NOMO-1 (cell line): ENCODE measurements around the gene DCAF4.

Source experiments
- DNase-seq, 2 experiments: peaks; one replicate each; lab custom pipeline; 2025; ENCODE audit not compliant: unreplicated experiment in 2 of 2; lab: John Stamatoyannopoulos, UW

DCAF4 gene

DNA sequence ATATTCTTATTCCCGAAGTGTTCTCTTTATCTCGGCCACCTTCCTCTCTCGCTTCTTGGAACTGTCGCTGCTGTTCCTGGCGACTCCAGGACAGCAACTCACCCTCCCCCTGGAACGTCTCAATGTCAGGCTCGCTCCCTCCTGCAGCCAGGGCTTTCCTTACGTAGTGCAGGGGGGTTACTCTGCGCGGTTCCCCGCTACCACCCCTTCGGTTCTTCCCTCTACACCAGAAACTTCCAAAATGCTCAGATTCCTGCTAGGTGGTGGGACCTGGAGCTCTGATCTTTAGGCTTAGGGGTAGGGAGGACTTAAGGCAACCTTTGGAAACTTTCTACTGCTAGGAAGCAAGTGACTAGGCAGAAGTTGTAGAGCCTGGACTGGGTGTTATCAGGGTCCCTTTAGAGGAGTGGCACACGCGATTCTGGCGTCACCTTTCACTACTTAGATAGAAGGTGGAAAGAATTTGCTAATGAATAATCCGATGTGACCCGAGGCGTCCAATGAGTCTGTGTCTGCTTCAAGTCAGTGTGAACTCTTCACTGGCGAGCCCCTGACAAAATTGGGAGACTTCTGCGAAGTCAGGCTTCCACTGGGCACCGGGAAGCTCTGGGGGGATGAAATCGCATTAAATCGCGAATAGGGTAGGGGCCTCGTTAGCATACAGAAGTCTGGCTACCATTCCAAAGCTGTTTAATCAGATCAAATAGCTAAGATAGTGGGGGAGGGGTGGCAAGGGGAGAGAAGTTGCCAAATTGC lies 31.5 kb upstream of the DCAF4 start:
- no peak for DNase-seq

DNA sequence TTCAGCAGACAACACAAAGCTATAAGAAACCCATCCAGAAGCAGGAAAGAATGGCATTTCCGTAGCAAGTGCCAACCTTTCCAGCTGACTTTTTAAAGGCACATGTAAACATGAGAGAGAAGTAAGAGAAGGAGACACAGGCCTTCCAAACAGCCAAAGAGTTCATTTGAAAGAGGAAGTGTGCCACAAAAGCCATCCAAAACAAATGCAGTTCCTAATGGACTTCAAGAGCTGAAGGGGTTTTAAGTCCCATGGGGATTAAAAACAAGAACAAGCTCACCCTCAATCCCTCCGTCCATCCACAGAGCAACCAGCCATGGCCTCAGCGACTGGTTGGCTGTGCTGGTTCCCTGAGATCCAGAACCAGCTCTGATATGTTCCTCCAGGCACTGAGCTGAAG lies 27.8 kb upstream of the DCAF4 start:
- no peak for DNase-seq

DNA sequence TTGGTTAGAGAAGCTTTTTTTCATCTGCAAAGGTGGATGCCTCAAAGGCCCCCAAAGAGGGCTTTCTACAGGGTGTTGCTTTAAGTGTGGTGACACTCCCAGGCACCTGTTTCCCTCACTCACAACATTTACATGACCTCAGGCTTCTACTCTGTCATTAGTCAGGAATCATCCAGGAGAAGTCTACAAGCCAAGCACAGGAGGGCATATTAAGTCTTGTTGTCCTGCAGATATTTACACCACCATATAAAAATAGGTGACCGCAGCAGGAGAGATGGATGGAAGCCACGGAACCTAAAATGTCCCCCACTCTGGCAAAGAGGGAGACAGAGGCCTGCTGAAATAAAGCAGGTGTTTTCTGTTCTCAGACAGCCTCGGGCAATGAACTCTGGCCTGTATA lies 24.9 kb upstream of the DCAF4 start:
- no peak for DNase-seq

DNA sequence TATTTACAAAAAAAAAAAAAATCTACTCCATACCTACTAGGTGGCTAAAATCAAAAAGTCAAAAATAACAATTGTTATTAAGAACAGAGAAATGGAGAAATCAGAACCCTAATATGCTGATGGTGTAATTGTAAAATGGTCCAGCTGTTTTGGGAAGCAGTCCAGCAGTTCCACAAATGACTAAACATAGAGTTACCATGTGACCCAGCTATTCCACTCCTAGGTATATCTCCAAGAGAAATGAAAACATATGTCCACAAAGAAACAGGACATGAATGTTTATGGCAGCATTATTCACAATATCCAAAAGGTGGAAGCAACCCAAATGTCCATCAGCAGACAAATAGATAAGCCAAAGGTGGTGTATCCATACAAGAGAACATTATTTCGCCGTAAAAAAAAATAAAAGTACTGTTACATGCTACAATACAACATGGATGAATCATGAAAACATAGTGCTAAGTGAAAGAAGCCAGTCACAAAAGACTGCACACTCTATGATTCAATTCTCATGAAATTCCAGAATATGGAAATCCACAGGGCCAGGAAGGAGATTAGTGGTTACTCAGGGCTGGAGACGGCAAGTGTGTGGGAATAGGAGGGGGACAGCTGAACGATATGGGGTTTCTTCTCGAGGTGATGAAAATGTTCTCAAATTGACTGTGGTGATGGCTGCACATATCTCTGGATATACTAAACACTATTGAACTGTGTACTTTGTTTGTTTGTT lies 23.3 kb upstream of the DCAF4 start:
- no peak for DNase-seq

DNA sequence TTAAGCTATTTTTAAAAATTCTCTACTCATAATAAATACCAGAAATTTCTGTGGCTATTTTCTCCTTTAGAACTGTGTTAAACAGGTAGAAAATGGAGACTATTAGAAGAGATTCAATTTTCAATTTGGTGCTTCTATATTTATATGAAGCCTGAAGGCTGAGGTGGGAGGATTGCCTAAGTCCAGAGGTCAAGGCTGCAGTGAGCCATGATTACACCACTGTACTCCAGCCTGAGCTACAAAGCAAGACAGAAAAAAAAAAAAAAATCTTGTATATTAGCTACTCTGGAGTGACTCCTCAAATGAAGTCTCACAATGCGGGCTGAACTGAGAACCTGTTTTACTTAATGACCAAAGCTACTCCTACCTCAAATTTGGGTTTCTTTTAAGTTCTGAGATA lies 22.5 kb upstream of the DCAF4 start:
- no peak for DNase-seq

DNA sequence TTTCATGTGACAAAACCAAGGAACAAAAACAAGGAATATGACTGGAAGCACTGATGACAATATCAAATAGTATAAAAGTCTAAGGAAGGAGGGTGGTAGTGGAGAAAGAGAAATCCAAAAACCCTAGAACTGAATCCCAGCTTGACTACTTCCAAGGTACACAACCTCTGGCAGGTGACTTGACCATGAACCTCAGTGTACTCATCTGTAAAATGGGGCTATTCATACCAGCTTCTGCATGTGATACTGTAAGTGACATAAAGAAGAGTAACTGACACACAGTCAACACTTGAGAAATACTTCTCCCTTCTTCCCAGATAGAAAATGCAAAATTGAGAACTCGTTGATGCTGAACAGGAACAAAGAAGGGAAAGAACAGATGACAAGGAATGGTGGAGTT lies 22.0 kb upstream of the DCAF4 start:
- DNase-seq = no peak

DNA sequence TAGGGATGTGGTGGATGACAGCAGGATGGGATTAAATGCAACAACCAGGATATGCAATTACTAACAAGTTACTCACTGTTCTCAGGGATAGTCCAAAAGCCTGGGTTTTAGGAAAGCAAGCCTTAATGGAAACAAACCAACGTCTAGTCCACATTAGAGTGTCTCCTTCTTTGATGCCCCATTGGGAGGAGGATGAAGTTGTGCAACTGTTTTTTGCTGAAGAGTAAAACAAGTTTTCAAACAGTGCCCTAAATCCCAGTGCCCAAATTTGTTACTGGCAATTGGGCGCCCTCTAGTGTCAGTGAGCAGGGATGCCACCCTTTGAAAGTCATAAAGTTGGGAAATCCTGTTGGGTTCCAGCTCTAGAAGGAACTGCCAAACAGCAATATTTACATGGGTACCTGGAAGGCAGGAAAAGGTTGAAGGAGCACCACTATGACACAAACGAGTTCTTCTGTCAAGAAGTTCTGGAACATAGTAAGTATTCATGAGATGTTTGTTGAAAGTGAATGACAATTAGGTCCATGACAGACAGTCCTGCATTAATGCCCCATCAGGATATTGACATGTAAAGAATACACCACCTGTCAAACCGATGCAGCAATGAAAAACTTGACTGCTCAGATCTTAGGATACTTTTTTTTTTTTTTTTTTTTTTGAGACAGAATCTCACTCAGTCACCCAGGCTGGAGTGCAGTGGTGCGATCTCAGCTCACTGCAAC lies 21.3 kb upstream of the DCAF4 start:
- DNase-seq = peak; percentile 64 to 79

DNA sequence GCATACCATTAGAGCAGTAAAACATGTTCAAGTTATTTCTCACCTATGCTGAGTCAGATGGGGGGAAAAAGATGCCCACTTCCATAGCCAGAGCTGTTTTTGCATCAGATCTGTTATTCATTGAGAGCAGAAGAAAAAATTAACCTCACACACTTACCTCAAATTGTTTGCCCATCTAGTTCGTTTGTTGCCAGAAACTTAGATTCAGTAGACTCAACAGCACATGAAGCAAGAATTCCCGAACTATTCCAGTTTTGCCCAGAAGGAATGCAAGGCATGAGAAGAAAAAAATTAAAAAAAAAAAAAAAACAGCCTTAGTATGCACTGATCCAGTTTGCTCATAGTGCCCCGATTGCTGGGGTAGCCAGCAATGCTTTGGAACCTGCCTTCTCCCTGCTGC lies 19.9 kb upstream of the DCAF4 start:
- DNase-seq = no peak

DNA sequence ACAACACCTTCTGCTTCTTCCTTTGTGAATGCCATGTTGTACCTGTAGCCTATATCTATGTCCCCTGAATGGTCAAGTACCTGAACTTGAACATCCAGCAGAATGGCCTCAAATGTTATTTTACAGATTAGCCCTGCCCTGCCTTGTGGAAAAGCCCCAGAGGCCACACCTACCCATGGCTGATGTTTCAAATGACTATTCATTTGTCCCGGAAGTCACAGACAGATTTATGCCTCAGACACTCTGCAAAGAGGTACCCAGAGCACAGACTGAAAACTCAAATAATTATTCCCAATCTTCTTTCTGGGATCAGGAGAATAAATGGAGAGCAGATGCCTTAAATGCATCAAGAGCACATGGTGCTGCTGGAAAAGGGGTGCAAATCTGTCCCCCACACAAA lies 19.4 kb upstream of the DCAF4 start:
- no peak for DNase-seq

DNA sequence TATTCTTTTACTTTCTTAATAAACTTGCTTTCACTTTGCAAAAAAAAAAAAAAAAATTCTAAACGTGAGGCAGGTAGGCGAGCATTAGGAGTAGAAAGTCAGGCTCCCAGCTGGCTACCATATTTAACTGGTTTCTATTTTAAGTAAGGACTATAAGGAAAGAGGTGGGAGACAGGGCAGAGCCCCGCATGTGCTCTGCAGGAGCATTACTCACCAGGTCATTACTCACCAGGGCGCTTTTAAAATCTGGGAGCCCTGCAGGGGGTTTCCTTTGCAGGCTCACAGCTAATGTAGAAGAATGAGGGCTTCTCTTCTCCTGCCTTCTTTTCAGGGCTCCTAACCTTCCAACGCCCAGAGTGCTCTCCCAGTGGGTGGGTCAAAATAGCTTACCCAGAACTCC lies 18.4 kb upstream of the DCAF4 start:
- no peak for DNase-seq

DNA sequence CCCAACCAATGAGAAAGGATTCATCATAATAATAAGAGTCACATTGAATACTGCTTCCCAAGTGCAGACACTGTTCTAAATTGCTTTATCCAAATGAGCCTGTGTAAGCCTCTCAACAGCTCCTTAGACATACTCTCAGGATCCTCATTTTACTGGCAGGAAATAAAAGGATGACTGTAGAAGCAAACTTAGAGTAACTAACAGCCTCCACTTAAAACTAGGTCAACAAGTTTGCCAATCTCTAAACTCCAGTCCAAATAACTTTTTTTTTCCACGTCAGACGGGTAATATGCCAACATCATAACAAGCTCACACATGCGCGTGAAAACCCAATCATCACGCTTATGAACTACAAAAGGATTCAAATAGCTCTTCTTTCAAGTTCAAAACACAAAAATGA lies 17.1 kb upstream of the DCAF4 start:
- no peak for DNase-seq

DNA sequence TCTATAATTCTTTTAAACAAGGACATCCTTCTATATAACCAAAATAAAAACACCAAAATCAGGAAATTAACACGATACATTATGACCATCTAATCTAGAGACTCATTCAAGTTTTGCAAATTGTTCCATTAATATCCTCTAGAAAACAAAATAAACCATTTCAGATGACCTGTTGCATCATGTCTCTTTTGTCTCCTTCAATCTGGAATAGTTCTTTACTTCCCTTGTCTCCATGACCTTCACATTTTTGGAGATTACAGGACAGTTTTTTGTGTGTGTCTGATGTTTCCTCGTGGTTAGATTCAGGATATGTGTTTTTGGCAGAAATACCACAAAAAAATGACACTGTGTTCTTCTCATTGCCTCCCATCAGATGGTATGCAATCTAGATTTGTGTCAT lies 12.5 kb upstream of the DCAF4 start:
- DNase-seq = no peak

DNA sequence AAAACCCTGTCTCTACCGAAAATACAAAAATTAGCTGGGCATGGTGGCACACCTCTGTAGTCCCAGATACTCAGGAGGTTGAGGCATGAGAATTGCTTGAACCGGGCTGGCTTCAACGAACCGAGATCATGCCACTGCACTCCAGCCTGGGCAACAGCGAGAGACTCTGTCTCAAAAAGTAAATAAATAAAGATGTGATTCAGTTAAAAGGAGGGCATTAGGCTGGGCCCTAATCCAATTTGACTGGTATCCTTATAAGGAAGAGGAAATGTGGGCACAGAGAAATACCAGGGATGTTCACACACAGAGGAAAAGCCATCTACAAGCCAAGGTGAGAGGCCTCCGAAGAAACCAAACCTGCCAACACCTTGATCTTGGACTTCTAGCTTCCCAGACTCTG lies 10.1 kb upstream of the DCAF4 start:
- DNase-seq = no peak

DNA sequence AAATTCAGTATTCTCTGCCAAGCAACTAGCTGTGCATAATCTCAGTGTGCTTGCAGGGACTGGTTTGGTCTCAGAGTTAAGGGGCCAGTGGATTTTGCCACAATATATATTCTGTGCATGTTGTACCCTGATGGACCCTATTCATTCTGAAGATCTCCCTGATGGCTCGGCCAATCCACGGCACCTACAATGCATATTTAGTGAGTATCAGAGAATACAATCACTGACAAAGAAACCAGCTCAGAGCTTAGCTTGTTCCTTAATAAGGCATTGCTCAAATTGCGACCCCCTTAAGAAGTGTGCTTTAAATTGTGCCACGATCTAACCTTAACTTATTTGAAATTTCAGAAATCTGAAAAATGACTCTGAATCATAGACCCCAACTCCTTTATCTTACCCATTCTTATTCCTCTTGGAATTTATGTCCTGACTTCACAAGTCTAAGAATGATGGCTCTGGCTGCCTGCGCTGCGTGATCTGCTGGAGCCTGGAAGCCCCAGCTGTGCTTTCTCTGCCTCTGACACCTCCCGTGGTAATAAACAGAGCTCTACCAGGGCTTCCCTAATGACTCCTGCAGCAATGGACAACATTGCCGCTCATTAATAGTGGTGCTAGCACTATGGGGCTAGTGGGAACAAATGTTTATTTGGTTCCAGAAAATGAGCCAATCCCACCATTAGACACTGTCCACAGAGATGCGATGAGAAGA lies 9.0 kb upstream of the DCAF4 start:
- DNase-seq = no peak

DNA sequence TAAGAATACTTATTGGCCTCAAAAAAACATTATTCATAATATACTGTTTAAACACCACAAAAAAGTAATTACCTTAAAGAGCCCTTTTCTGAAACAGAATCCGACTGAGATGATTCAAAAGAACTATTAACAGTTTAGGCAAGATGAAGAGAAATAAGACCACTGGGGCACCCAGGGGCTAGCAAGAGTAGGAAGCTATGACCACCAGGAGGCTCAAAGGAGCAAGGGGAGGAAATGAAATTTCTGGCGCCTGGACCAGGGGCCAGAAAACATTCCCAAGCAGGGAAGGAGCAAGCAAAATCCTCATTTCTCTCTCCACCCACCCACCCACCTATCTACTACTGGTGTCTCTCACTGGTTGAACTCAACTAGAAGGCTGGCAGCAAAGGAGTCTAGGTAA lies 6.3 kb upstream of the DCAF4 start:
- no peak for DNase-seq

DNA sequence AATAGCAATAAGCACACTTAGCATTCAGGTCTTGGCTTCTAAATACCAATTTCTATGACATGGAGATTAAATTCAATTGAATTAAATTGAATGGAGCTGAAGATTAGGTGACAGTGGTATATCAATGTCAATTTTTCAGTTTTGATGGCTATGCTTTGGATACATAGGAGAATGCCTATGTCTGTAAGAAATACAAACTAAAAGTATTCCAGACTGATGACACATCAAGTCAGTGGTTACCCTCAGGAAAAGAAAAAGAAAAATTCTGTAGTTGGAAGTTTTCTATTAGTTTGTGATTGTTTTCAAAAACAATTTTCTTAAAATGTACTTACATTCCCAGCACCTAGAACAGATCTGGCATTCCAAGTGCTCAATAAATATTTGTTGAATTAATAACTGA lies 4.9 kb upstream of the DCAF4 start:
- DNase-seq = no peak

DNA sequence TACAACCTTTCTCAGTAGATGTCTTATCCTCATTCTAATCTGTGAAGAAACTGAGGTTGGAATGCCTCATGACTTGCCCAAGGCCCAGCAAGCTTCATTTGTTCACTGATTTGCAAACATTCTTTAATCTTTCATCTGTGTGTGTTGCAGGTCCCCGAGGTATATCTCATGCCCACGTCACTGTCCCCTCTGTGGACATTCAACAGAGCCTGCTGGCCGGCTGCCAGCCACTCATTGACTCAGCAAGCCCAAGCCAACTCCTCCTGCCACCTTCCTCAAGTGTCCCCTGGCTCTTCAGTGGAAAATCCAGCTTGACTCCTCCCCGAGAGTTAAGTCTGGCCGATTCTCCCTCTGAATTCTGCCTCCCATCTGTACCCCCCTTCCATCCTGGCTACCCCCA lies 1.9 kb upstream of the DCAF4 start:
- no peak for DNase-seq

DNA sequence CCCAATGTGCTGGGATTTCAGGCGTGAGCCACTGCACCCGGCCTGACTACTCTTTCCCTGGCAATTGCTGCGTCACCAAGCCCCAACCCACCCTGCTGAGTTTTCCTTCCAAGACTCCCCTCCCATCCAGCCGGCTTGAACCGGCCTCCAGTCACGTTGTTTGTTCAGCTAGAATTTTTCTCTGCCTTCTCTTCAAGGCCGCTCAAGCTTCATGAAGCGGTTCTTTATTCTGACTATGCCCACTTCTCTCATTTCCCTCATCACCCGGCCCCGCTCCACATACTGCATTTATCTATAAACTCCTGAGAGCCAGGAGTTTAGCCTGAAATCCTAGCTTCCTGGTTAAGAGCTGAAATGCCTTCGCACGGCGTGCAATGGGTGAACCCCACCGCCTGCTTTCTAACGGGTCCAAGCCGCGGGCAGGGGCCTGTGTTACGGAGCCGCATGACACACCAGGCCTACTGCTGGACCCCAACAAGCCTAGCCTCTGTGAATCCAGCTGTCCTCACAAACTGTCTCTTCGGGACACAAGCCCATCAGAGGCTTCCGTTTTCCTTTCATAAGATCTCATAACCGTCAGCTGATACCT lies 999 bp upstream of the DCAF4 start:
- DNase-seq = no peak

DNA sequence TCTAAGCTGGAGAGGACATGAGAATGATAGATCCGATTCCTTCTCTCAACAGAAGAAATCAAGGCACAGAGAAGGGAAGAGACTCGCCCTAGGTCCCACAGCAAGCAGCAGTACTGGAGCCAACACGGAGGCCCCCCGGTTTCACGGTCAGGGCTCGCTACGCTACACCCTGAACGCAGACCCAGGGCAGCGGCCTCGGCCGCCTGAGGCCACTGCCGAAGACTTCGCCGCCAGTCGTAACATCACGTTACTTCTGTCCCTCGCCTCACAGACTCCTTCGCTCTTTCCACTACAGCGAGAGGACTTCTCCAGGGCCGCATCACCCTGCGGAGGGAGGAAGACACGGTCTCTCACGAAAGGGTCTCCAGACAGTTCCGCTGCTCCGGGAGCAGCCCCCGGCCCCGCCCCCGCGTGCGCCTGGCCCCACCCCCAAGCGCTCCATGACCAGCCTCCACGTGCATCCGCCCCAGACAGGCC lies 411 bp upstream of the DCAF4 start:
- no peak for DNase-seq

DNA sequence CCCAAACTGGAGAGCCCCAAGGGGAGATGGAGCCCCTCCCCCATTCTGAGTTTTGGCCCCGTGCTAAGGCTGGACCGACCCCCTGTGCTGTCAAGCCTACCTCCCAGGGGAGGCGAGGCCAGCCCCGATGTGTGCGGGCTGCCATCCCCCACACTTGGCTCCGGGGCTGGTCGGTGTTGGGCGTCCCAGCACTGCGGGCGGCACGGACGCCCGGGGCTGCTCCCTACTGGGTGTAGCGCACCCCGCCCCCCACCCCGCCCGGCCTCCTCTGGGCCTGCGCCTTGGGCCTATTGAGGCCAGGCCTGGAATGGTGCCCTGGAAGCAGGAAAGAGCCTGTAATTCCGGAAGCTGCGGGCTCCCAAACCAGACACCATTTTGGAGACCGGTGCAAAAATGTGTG lies 2.6 kb downstream of the DCAF4 start:
- no peak for DNase-seq
